Jurkat, Clone E6-1 (cell line): ENCODE measurements around the gene ZC2HC1C.
"Not testable (repeated sequence)": the region's sequence is repeated elsewhere in the genome, so short reads cannot be mapped to it uniquely, and the experiment has no call there.

Source experiments
- DNase-seq: peaks from one replicate; pipeline ENCODE4 v3.0.0-alpha.2; 2011; ENCODE audit warnings: low read depth, low spot score
- H3K4me3 ChIP-seq: 2 replicates; pipeline ENCODE4 v1.5.1; 2011; ENCODE audit warnings: mild to moderate bottlenecking, low read length, control low read depth, moderate library complexity

Gene ZC2HC1C

GRCh38 chr14:75051556-75051899 is 17.9 kb upstream of the ZC2HC1C start:
- H3K4me3 ChIP-seq = no peak overlapping the region
- no peak for DNase-seq

GRCh38 chr14:75053396-75054291 is 15.8 kb upstream of the ZC2HC1C start:
- DNase-seq = no peak

GRCh38 chr14:75054421-75054820 is 15.0 kb upstream of the ZC2HC1C start:
- H3K4me3 ChIP-seq = no peak overlapping the region
- no peak for DNase-seq

More at GRCh38 chr14:75053396-75054291, 15.8 kb upstream of the ZC2HC1C start:
- no peak overlapping the region for H3K4me3 ChIP-seq

GRCh38 chr14:75059642-75060041 is 9.8 kb upstream of the ZC2HC1C start:
- no peak overlapping the region for H3K4me3 ChIP-seq
- DNase-seq = no peak

- H3K4me3 ChIP-seq = no peak overlapping the region
- DNase-seq = no peak
These were observed 9.0 kb upstream of the ZC2HC1C start for GRCh38 chr14:75060420-75060819.

GRCh38 chr14:75063013-75063412 is 6.4 kb upstream of the ZC2HC1C start:
- H3K4me3 ChIP-seq = peak overlapping the region; percentile 93
- no peak for DNase-seq

GRCh38 chr14:75063491-75064204 is 5.8 kb upstream of the ZC2HC1C start, which contains the start of gene ACYP1:
ACYP1 (minus strand) TSS chr14:75064024; CDS start chr14:75063553, 471 bp downstream.
- peak; percentile 86 for DNase-seq
- peak within 1 kb of the TSS; percentile 93 for H3K4me3 ChIP-seq

- H3K4me3 ChIP-seq = peak overlapping the region; percentile 93
- no peak for DNase-seq
These were observed 5.3 kb upstream of the ZC2HC1C start for GRCh38 chr14:75064205-75064567.

- DNase-seq = no peak
- no peak overlapping the region for H3K4me3 ChIP-seq
These were observed 2.8 kb upstream of the ZC2HC1C start for GRCh38 chr14:75066691-75067090.

- no peak for DNase-seq
- no peak overlapping the region for H3K4me3 ChIP-seq
These were observed 2.2 kb upstream of the ZC2HC1C start for GRCh38 chr14:75067212-75067611.

GRCh38 chr14:75067765-75068164 is 1.7 kb upstream of the ZC2HC1C start:
- H3K4me3 ChIP-seq = not testable (repeated sequence)

GRCh38 chr14:75068294-75069120 is 934 bp upstream of the ZC2HC1C start:
- H3K4me3 ChIP-seq = no peak overlapping the region
- no peak for DNase-seq

More at GRCh38 chr14:75067765-75068164, 1.7 kb upstream of the ZC2HC1C start:
- DNase-seq = not testable (repeated sequence)

- no peak overlapping the region for H3K4me3 ChIP-seq
- DNase-seq = no peak
These were observed 337 bp downstream of the ZC2HC1C start for GRCh38 chr14:75069811-75070145.

- no peak for DNase-seq
- H3K4me3 ChIP-seq = no peak overlapping the region
These were observed 942 bp downstream of the ZC2HC1C start for GRCh38 chr14:75070383-75070782.

GRCh38 chr14:75077794-75078193 is 8.4 kb downstream of the ZC2HC1C start:
- no peak overlapping the region for H3K4me3 ChIP-seq
- no peak for DNase-seq

GRCh38 chr14:75079521-75079920 is 10.1 kb downstream of the ZC2HC1C start:
- DNase-seq = no peak

GRCh38 chr14:75081660-75082229 is 12.3 kb downstream of the ZC2HC1C start:
- DNase-seq = no peak
- H3K4me3 ChIP-seq = no peak overlapping the region

More at GRCh38 chr14:75079521-75079920, 10.1 kb downstream of the ZC2HC1C start:
- no peak overlapping the region for H3K4me3 ChIP-seq

- no peak for DNase-seq
- H3K4me3 ChIP-seq = no peak overlapping the region
These were observed 13.8 kb downstream of the ZC2HC1C start for GRCh38 chr14:75083271-75083670.

GRCh38 chr14:75084513-75084912 is 15.1 kb downstream of the ZC2HC1C start:
- DNase-seq = no peak

More at GRCh38 chr14:75084513-75084912, 15.1 kb downstream of the ZC2HC1C start:
- no peak overlapping the region for H3K4me3 ChIP-seq
